ENCODE results near the gene EXD1. TPM values are rescaled to one million over a fixed set of nuclear protein-coding genes. Genes with fewer than 3 reads are reported as not detected.

The EXD1 gene
- total and polyA plus RNA-seq, 9 of the 15 experiments (the other 6 are each of a cell fraction or from before 2014, with no cell fraction given) = not detected

DNA sequence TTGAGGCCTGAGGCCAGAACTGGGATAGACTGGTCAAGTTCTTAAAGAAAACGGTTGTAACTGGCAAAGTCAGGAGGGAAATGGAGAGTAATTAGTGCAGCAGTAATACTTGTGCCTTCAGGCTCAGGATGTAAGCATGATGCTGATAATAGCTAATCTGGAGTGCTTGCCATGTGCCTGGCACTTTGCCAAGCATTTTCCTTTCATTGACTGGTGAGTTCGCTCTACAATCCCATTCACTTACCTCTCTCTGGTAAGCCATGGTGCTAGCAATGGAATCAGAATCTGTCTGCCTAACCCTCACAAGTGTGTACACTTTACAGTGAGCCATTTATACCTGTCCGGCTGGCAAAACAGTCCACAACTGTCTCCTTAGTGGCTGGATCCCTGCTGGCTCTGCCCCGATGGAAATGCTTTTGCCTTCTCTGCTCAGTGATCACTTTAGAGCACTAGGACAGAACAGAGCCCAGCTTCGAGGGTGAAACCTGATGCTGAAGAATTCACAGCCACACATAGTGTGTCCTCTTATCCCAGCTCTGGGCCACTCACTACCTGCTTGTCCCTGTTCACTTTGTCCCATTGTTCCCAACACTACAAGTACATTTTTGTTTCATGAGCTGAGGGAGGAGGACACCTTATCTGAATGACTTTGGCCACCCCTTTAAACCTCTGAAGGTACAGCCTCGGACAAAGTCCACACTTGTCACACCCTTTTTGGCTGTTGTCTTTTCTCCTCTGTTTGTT is 10.8 kb upstream of the EXD1 start (continued):
- no peak for TF ChIP-seq ZNF431 (CRISPR knock-in tag; IDR thresholded peaks at IDR 0.05)
- TF ChIP-seq, protein P1, sequence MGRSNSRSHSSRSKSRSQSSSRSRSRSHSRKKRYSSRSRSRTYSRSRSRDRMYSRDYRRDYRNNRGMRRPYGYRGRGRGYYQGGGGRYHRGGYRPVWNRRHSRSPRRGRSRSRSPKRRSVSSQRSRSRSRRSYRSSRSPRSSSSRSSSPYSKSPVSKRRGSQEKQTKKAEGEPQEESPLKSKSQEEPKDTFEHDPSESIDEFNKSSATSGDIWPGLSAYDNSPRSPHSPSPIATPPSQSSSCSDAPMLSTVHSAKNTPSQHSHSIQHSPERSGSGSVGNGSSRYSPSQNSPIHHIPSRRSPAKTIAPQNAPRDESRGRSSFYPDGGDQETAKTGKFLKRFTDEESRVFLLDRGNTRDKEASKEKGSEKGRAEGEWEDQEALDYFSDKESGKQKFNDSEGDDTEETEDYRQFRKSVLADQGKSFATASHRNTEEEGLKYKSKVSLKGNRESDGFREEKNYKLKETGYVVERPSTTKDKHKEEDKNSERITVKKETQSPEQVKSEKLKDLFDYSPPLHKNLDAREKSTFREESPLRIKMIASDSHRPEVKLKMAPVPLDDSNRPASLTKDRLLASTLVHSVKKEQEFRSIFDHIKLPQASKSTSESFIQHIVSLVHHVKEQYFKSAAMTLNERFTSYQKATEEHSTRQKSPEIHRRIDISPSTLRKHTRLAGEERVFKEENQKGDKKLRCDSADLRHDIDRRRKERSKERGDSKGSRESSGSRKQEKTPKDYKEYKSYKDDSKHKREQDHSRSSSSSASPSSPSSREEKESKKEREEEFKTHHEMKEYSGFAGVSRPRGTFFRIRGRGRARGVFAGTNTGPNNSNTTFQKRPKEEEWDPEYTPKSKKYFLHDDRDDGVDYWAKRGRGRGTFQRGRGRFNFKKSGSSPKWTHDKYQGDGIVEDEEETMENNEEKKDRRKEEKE (IDR thresholded peaks at IDR 0.05; ENCODE audit: borderline replicate concordance in 1 of 2, control insufficient read depth in 1 of 2, low read depth in 2 of 2, low read length in 1 of 2) = no peak
- no peak for TF ChIP-seq RFX7 (CRISPR knock-in tag; IDR thresholded peaks at IDR 0.05)
- 0 out of 2 replicates have a peak, but pooled peaks have one; percentile 51 for TF ChIP-seq MYC (IDR thresholded peaks at IDR 0.05; ENCODE audit: low read depth, low read length)
- TF ChIP-seq MYC (CRISPR knock-in tag; IDR thresholded peaks at IDR 0.05; ENCODE audit: borderline replicate concordance, low read depth) = no peak
- TF ChIP-seq BCL6 (CRISPR knock-in tag; IDR thresholded peaks at IDR 0.05) = no peak
- TF ChIP-seq, protein P2, sequence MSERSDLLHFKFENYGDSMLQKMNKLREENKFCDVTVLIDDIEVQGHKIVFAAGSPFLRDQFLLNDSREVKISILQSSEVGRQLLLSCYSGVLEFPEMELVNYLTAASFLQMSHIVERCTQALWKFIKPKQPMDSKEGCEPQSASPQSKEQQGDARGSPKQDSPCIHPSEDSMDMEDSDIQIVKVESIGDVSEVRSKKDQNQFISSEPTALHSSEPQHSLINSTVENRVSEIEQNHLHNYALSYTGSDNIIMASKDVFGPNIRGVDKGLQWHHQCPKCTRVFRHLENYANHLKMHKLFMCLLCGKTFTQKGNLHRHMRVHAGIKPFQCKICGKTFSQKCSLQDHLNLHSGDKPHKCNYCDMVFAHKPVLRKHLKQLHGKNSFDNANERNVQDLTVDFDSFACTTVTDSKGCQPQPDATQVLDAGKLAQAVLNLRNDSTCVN (CRISPR knock-in tag; IDR thresholded peaks at IDR 0.05) = no peak
- no peak for TF ChIP-seq CHD4 (IDR thresholded peaks at IDR 0.05; ENCODE audit: insufficient read depth, insufficient replicate concordance, low read depth, low read length, poor library complexity, severe bottlenecking)
- TF ChIP-seq BHLHE40 (IDR thresholded peaks at IDR 0.05; ENCODE audit: low read length) = peak; percentile 75
- TF ChIP-seq NFIX (CRISPR knock-in tag; IDR thresholded peaks at IDR 0.05; ENCODE audit: low read depth) = peak; percentile 93
- TF ChIP-seq MYBL2 (IDR thresholded peaks at IDR 0.05; ENCODE audit: low read depth) = no peak
- no peak for TF ChIP-seq MYBL2 (CRISPR knock-in tag; IDR thresholded peaks at IDR 0.05; ENCODE audit: borderline replicate concordance)
- no peak for TF ChIP-seq LARP7 (IDR thresholded peaks at IDR 0.05)
- TF ChIP-seq ZNF274 (IDR thresholded peaks at IDR 0.05; ENCODE audit: borderline replicate concordance, low read depth, low read length) = no peak
- TF ChIP-seq, protein P3, sequence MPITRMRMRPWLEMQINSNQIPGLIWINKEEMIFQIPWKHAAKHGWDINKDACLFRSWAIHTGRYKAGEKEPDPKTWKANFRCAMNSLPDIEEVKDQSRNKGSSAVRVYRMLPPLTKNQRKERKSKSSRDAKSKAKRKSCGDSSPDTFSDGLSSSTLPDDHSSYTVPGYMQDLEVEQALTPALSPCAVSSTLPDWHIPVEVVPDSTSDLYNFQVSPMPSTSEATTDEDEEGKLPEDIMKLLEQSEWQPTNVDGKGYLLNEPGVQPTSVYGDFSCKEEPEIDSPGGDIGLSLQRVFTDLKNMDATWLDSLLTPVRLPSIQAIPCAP (CRISPR knock-in tag; IDR thresholded peaks at IDR 0.05; ENCODE audit: borderline replicate concordance) = no peak
- TF ChIP-seq, protein P4, sequence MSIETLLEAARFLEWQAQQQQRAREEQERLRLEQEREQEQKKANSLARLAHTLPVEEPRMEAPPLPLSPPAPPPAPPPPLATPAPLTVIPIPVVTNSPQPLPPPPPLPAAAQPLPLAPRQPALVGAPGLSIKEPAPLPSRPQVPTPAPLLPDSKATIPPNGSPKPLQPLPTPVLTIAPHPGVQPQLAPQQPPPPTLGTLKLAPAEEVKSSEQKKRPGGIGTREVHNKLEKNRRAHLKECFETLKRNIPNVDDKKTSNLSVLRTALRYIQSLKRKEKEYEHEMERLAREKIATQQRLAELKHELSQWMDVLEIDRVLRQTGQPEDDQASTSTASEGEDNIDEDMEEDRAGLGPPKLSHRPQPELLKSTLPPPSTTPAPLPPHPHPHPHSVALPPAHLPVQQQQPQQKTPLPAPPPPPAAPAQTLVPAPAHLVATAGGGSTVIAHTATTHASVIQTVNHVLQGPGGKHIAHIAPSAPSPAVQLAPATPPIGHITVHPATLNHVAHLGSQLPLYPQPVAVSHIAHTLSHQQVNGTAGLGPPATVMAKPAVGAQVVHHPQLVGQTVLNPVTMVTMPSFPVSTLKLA (conservative IDR thresholded peaks at IDR 0.05) = peak; percentile 36 to 44
- TF ChIP-seq MTA2 (IDR thresholded peaks at IDR 0.05; ENCODE audit: low read depth) = no peak
- no peak for TF ChIP-seq MTF1 (CRISPR knock-in tag; IDR thresholded peaks at IDR 0.05; ENCODE audit: borderline replicate concordance)
- no peak for TF ChIP-seq SRSF1 (IDR thresholded peaks at IDR 0.05; ENCODE audit: low read depth, low read length)
- no peak for TF ChIP-seq ZNF436 (CRISPR knock-in tag; IDR thresholded peaks at IDR 0.05)

Measured in K562 (cell line).